PC-3 (cell line): ENCODE measurements around the gene LRP2.

Experiments used
- CTCF ChIP-seq: fragments of 300-600 bp; sonication (generic); conservative IDR thresholded peaks from 2 replicates; pipeline ENCODE4 v1.5.1; 2017; ENCODE audit warnings: antibody characterized with exemption, low read depth, mild to moderate bottlenecking, low read length
- EZH2 ChIP-seq: fragments of 300-600 bp; sonication (generic); IDR thresholded peaks from one replicate; pipeline ENCODE4 v1.6.1; 2017; ENCODE audit warnings: antibody characterized with exemption, mild to moderate bottlenecking, low read length; ENCODE audit not compliant: unreplicated experiment
- EZH2phosphoT487 ChIP-seq: fragments of 300-600 bp; sonication (generic); IDR thresholded peaks from 2 replicates; pipeline ENCODE4 v1.6.1; 2018; ENCODE audit warnings: mild to moderate bottlenecking, antibody characterized with exemption, low read length, borderline replicate concordance

- TF ChIP-seq EZH2 (no peak), CTCF (no peak), EZH2phosphoT487 (no peak)
These were observed 248.3 kb downstream of the LRP2 start for GRCh38 chr2:169114056-169114455.
